Esophagus mucosa (tissue), 1 donor: ENCODE results near the gene ADH4. TPM values are rescaled to one million over a fixed set of nuclear protein-coding genes. Genes with fewer than 3 reads are reported as not detected.
"Not testable (repeated sequence)": the region's sequence is repeated elsewhere in the genome, so short reads cannot be mapped to it uniquely, and the experiment has no call there.

Experiments
- ATAC-seq: fragments of 200-7000 bp; cut with Tn5 transposase; one replicate; pipeline ENCODE4 v1.9.1; 2020
- total RNA-seq: library from RNA; stranded (reverse); gene quantifications from one replicate; pipeline ENCODE4 v1.2.4, GENCODE V29; 2023
- donor health status: DM: yes; HTN: yes; CAD: no.

The ADH4 gene
- total RNA-seq, result 0.40 TPM

GRCh38 chr4:99144070-99144469 is at the start of gene ADH4:
ADH4 (minus strand) TSS chr4:99144297; CDS start chr4:99144222, 75 bp downstream.
- ATAC-seq, result no peak

GRCh38 chr4:99190336-99190735 is 46.2 kb upstream of the ADH4 start:
- no peak for ATAC-seq

GRCh38 chr4:99189900-99190299 is 45.8 kb upstream of the ADH4 start:
- not testable (repeated sequence) for ATAC-seq

- no peak for ATAC-seq
These were observed 41.9 kb upstream of the ADH4 start for GRCh38 chr4:99186029-99186428.

- ATAC-seq, result no peak
These were observed 41.5 kb upstream of the ADH4 start for GRCh38 chr4:99185581-99185980.

- no peak for ATAC-seq
These were observed 36.4 kb upstream of the ADH4 start for GRCh38 chr4:99180382-99181070.

- ATAC-seq, result no peak
These were observed 35.5 kb upstream of the ADH4 start for GRCh38 chr4:99179626-99180025.

GRCh38 chr4:99179178-99179577 is 35.1 kb upstream of the ADH4 start:
- no peak for ATAC-seq

- ATAC-seq, result no peak
These were observed 22.4 kb upstream of the ADH4 start for GRCh38 chr4:99166544-99166943.

- no peak for ATAC-seq
These were observed 21.9 kb upstream of the ADH4 start for GRCh38 chr4:99165978-99166377.

- no peak for ATAC-seq
These were observed 17.4 kb upstream of the ADH4 start for GRCh38 chr4:99161373-99162099.

GRCh38 chr4:99159699-99160098 is 15.6 kb upstream of the ADH4 start:
- no peak for ATAC-seq

GRCh38 chr4:99157478-99157935 is 13.4 kb upstream of the ADH4 start:
- no peak for ATAC-seq

GRCh38 chr4:99156992-99157391 is 12.9 kb upstream of the ADH4 start:
- ATAC-seq, result no peak

GRCh38 chr4:99154658-99155342 is 10.7 kb upstream of the ADH4 start:
- no peak for ATAC-seq

- ATAC-seq, result no peak
These were observed 7.9 kb upstream of the ADH4 start for GRCh38 chr4:99151995-99152394.

- no peak for ATAC-seq
These were observed 7.4 kb upstream of the ADH4 start for GRCh38 chr4:99151452-99151851.

- no peak for ATAC-seq
These were observed 5.4 kb upstream of the ADH4 start for GRCh38 chr4:99149426-99150019.

GRCh38 chr4:99148550-99148949 is 4.5 kb upstream of the ADH4 start:
- no peak for ATAC-seq

GRCh38 chr4:99144587-99144986 is 490 bp upstream of the ADH4 start:
- no peak for ATAC-seq

GRCh38 chr4:99136329-99136728 is 7.8 kb downstream of the ADH4 start:
- no peak for ATAC-seq

GRCh38 chr4:99135541-99136162 is 8.4 kb downstream of the ADH4 start:
- ATAC-seq, result no peak

GRCh38 chr4:99134586-99134985 is 9.5 kb downstream of the ADH4 start:
- ATAC-seq, result no peak
